ENCODE measurements around the gene DUSP22.
"Not testable (repeated sequence)": the region's sequence is repeated elsewhere in the genome, so short reads cannot be mapped to it uniquely, and the experiment has no call there.

The DUSP22 gene

DNA sequence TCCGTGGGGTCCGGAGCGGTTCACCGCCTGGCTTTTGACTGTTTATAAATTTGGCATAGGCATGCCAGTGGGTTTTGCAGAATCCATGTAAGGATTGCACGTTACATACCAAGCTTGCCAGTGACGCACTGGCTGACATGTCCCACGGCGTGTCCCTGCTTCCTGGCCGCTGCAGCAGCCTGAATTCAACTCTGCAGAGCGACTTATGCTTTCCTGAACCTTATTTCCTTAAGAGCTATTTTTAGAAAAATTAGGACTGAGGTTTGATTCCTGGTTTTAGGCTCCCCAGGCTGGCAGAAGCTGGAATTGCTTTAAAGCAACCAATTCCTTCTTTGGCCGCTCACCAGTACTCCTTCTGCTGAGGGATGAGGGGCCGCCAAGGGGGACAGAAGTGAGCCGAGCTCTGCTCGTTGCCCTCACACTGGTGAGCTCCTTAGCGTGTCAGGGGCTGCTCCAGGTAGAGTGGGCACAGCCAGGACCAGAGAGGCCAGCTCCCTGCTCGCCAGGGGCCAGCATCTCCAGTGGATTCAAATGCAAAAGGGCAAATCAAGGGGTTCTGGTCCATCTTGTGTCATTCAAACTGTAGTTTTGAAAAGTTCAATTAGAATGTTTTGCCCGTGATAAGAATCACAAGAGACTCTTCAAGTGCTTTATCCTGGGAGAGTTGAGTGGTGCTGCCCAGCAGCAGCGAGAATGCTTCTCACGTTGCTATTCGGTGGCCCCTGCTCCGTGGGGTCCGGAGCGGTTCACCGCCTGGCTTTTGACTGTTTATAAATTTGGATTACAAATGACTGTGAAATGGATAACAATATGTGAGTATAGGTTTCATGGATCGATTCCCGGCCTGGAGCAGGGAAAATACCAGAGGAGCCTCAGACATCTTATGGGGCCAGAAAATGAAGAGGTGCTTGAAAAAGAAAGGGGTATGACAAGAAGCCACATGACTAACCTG, 81.8 kb downstream of the DUSP22 start:
- Histone ChIP-seq H3K27me3 (peaks cover 49% of the 10 kb centered on the region), H3K9me3 (no peaks in the 10 kb centered on the region), H3K36me3 (no peaks in the 10 kb centered on the region), H3K27ac (no peak overlapping the region), H3K4me3 (ENCODE audit: low read depth in 1 of 2, low read length in 1 of 2) (no peak overlapping the region), H3K4me1 (ENCODE audit: control insufficient read depth in 1 of 2, insufficient read depth in 1 of 2, low read depth in 1 of 2, low read length in 1 of 2) (no peaks in the 10 kb centered on the region)
- TF ChIP-seq, protein P1, sequence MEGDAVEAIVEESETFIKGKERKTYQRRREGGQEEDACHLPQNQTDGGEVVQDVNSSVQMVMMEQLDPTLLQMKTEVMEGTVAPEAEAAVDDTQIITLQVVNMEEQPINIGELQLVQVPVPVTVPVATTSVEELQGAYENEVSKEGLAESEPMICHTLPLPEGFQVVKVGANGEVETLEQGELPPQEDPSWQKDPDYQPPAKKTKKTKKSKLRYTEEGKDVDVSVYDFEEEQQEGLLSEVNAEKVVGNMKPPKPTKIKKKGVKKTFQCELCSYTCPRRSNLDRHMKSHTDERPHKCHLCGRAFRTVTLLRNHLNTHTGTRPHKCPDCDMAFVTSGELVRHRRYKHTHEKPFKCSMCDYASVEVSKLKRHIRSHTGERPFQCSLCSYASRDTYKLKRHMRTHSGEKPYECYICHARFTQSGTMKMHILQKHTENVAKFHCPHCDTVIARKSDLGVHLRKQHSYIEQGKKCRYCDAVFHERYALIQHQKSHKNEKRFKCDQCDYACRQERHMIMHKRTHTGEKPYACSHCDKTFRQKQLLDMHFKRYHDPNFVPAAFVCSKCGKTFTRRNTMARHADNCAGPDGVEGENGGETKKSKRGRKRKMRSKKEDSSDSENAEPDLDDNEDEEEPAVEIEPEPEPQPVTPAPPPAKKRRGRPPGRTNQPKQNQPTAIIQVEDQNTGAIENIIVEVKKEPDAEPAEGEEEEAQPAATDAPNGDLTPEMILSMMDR (IDR thresholded peaks at IDR 0.05), result no peak

DNA sequence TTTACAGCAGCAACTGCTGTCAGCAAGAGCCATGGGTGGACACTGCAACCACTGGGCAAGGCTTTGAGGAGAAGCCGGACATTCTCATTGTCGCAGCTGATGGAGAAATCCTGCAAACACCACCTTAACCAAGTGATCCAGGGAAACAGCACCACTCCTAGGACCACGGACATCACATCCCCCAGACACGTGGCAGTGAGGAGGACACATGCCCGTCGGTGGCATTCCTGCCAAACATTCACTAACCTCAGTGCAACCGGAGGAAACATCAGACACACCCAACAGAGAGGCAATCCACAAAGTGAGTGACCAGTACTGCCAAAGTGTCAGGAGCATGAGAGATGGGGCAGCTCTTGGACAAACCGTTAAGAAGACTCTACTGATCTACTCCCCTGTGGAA, 82.7 kb downstream of the DUSP22 start:
- H3K9me3 ChIP-seq, result no peaks in the 10 kb centered on the region
- TF ChIP-seq, protein P1 (IDR thresholded peaks at IDR 0.05), result no peak
- H3K27me3 ChIP-seq, result peaks cover 58% of the 10 kb centered on the region
- no peaks in the 10 kb centered on the region for H3K36me3 ChIP-seq
- H3K27ac ChIP-seq, result no peak overlapping the region
- no peak overlapping the region for H3K4me3 ChIP-seq (ENCODE audit: low read depth in 1 of 2, low read length in 1 of 2)
- no peaks in the 10 kb centered on the region for H3K4me1 ChIP-seq (ENCODE audit: control insufficient read depth in 1 of 2, insufficient read depth in 1 of 2, low read depth in 1 of 2, low read length in 1 of 2)

DNA sequence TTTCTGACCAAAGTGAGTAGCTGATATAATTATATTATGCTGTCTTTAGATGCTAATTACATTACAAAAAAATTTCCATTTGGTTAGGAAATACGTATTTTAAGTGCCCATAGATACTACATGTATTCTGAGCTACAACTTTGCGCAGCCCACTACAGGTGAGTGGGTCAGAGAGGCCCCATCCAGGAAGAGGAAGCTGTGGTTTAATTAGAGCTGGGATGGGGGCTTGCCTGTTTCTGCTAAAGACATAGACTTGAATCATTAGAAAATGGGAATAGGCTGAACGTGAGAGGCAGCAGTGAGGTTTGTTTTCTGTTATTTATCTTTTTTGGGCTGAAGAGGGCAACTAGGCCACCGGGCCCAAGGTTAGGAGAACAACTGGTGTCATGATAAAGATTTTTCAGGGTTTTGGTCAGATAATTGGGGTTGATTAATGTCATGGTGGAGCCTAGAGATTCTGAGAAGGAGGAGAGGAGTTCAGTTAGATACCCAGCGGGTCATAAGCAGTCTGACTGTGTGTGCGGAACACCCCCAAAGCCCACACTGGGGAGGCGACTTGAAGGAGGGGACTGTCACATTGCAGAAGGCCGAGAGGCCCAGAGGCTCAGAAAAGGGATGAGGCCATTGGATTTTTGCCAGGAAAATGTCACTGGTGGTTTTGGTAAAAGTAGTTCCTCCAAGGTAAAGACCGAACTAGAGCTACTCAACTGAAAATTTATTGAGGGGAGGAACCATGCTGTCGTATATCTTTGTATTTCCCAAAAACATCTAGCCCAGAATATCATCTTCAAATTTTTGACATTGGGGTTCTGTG, 84.7 kb downstream of the DUSP22 start:
- H3K9me3 ChIP-seq, result no peaks in the 10 kb centered on the region
- no peak overlapping the region for H3K27ac ChIP-seq
- no peaks in the 10 kb centered on the region for H3K4me1 ChIP-seq (ENCODE audit: control insufficient read depth in 1 of 2, insufficient read depth in 1 of 2, low read depth in 1 of 2, low read length in 1 of 2)
- TF ChIP-seq, protein P1 (IDR thresholded peaks at IDR 0.05), result no peak
- H3K36me3 ChIP-seq, result no peaks in the 10 kb centered on the region
- H3K27me3 ChIP-seq, result peaks cover 65% of the 10 kb centered on the region
- H3K4me3 ChIP-seq (ENCODE audit: low read depth in 1 of 2, low read length in 1 of 2), result no peak overlapping the region

DNA sequence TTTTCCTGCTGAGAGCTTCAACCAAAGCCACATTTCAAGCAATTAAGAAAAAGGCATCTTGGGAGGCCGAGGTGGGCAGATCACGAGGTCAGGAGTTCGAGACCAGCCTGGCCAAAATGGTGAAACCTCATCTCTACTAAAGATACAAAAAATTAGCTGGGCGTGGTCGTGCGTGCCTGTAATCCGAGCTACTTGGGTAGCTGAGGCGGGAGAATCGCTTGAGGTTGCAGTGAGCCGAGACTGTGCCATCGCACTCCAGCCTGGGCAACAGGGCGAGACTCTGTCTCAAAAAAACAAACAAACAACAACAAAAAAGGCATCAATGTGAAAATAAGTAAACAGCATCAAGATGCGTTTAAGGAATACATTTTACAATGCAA, 85.3 kb downstream of the DUSP22 start:
- H3K4me3 ChIP-seq (ENCODE audit: low read depth in 1 of 2, low read length in 1 of 2); H3K4me1 ChIP-seq (ENCODE audit: control insufficient read depth in 1 of 2, insufficient read depth in 1 of 2, low read depth in 1 of 2, low read length in 1 of 2); H3K36me3 ChIP-seq; H3K27ac ChIP-seq; H3K9me3 ChIP-seq: not testable (repeated sequence)
- H3K27me3 ChIP-seq, result peaks cover 59% of the 10 kb centered on the region

DNA sequence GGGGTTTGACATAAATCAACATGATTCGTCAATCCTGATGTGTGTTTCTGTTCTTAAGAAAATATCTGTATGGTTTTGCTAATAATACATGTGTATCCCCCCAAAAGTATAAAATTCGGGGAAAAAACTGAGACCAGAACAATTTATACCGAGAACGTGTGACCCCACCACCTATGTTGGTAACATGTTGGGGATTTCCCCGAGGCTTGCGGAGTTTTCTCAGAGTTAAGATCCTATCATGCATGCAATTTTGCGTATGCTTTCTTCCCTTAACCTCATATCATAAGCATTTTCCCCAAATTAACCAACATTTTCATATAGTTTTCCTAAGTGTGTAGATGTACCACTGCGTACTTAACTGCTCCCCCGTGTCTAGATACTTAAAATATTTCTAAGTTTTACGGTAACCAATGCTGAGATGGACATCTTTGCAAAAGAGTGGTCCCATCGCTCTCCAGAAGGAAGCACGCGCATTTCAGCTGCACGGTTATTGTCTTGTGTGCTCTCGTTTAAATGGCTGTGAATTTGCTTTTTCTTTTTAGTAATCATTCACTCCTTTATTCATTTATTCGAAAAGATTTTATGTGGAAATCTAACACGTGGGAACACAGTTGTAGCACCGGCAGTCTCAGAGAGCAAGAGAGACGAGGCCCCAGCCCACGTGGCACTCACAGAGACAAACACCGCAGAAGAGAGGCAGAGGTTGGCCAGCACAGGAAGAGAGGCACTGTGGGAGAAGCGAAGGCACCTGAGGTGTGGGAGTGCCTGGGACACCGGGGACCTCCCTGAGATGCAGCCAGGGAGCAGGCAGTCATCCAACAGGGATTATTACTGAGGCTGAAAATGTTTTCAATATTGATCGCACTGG, 86.0 kb downstream of the DUSP22 start:
- no peaks in the 10 kb centered on the region for H3K36me3 ChIP-seq
- peaks cover 52% of the 10 kb centered on the region for H3K27me3 ChIP-seq
- no peaks in the 10 kb centered on the region for H3K9me3 ChIP-seq
- no peak overlapping the region for H3K4me3 ChIP-seq (ENCODE audit: low read depth in 1 of 2, low read length in 1 of 2)
- H3K27ac ChIP-seq, result no peak overlapping the region
- TF ChIP-seq, protein P1 (IDR thresholded peaks at IDR 0.05), result no peak
- no peaks in the 10 kb centered on the region for H3K4me1 ChIP-seq (ENCODE audit: control insufficient read depth in 1 of 2, insufficient read depth in 1 of 2, low read depth in 1 of 2, low read length in 1 of 2)
